KMS-11 (cell line): Measurements from ENCODE around the gene COL25A1.

Source experiments
- H2AFZ ChIP-seq: fragments of 200-600 bp; sonication (generic); 2 replicates; pipeline ENCODE4 v1.6.1; 2016; ENCODE audit warnings: antibody characterized with exemption, mixed run types, low read depth
- H3K27ac ChIP-seq: fragments of 200-600 bp; sonication (generic); 2 replicates; pipeline ENCODE4 v1.6.1; 2016; ENCODE audit warnings: mild to moderate bottlenecking, mixed run types
- H3K27me3 ChIP-seq: fragments of 200-600 bp; sonication (generic); 2 replicates; pipeline ENCODE4 v1.6.1; 2017; ENCODE audit warnings: mild to moderate bottlenecking, low read depth, mixed run types, moderate library complexity; ENCODE audit not compliant: insufficient read depth
- H3K36me3 ChIP-seq: fragments of 200-600 bp; sonication (generic); 2 replicates; pipeline ENCODE4 v1.6.1; 2017; ENCODE audit warnings: mild to moderate bottlenecking, mixed run types; ENCODE audit not compliant: insufficient read depth
- H3K4me1 ChIP-seq: fragments of 200-600 bp; sonication (generic); 2 replicates; pipeline ENCODE4 v1.6.1; 2016; ENCODE audit warnings: mild to moderate bottlenecking, low read depth, mixed run types; ENCODE audit not compliant: poor library complexity, severe bottlenecking
- H3K4me2 ChIP-seq: fragments of 200-600 bp; sonication (generic); 2 replicates; pipeline ENCODE4 v1.7.0; 2016; ENCODE audit warnings: mild to moderate bottlenecking, mixed run types
- H3K4me3 ChIP-seq: fragments of 200-600 bp; sonication (generic); IDR thresholded peaks from 2 replicates; pipeline ENCODE4 v1.6.1; 2017; ENCODE audit warnings: low read depth, low read length, mixed read lengths; ENCODE audit not compliant: insufficient read depth
- H3K79me2 ChIP-seq: fragments of 200-600 bp; sonication (generic); 2 replicates; pipeline ENCODE4 v1.6.1; 2016; ENCODE audit warnings: low read depth, mixed run types; ENCODE audit not compliant: insufficient read depth
- H3K9ac ChIP-seq: fragments of 200-600 bp; sonication (generic); 2 replicates; pipeline ENCODE4 v1.6.1; 2016; ENCODE audit warnings: mild to moderate bottlenecking, mixed run types
- H4K20me1 ChIP-seq: fragments of 200-600 bp; sonication (generic); 2 replicates; pipeline ENCODE4 v1.6.1; 2016; ENCODE audit warnings: mild to moderate bottlenecking, mixed run types; ENCODE audit not compliant: insufficient read depth
- TF ChIP-seq, protein P1 (sequence below): fragments of 200-600 bp; sonication (generic); conservative IDR thresholded peaks from 2 replicates; pipeline ENCODE4 v1.6.1; 2017; ENCODE audit warnings: low read depth, mild to moderate bottlenecking, antibody characterized with exemption, low read length, moderate library complexity, mixed read lengths

The COL25A1 gene

DNA sequence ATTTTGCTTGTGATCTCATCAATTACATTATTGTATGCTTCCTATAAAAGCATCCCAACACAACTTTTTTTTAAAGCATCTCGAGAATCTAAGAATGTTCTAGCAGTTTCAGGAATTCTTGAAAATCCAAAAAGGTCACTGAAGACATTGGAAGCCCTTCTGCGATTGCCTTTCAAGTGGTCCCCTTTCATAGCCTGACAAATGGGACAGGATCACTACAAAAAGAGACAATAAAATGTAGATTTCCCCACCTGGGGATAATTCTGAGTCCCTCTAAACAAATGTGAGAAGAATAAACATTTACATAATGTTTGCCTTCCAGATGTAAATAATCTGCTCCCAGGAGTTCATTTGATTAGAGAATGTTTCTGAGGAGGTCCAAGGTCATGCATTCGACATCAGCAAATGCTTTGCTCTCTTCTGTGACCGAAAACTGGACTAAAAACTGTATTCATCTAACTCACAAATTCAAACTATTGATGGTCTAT, 116.0 kb downstream of the COL25A1 start:
- Histone ChIP-seq H3K27ac (no peak overlapping the region), H3K4me2 (no peak overlapping the region), H3K4me1 (no peaks in the 10 kb centered on the region), H3K4me3 (no peak overlapping the region), H3K9ac (no peak overlapping the region), H3K79me2 (no peaks in the 10 kb centered on the region), H2AFZ (no peak overlapping the region), H3K27me3 (no peaks in the 10 kb centered on the region), H4K20me1 (no peaks in the 10 kb centered on the region), H3K36me3 (no peaks in the 10 kb centered on the region)
- TF ChIP-seq, protein P1, sequence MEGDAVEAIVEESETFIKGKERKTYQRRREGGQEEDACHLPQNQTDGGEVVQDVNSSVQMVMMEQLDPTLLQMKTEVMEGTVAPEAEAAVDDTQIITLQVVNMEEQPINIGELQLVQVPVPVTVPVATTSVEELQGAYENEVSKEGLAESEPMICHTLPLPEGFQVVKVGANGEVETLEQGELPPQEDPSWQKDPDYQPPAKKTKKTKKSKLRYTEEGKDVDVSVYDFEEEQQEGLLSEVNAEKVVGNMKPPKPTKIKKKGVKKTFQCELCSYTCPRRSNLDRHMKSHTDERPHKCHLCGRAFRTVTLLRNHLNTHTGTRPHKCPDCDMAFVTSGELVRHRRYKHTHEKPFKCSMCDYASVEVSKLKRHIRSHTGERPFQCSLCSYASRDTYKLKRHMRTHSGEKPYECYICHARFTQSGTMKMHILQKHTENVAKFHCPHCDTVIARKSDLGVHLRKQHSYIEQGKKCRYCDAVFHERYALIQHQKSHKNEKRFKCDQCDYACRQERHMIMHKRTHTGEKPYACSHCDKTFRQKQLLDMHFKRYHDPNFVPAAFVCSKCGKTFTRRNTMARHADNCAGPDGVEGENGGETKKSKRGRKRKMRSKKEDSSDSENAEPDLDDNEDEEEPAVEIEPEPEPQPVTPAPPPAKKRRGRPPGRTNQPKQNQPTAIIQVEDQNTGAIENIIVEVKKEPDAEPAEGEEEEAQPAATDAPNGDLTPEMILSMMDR = no peak

GRCh38 chr4:109185951-109186350, 116.5 kb downstream of the COL25A1 start:
- H3K4me1 ChIP-seq = no peaks in the 10 kb centered on the region
- H4K20me1 ChIP-seq = no peaks in the 10 kb centered on the region
- no peaks in the 10 kb centered on the region for H3K79me2 ChIP-seq
- no peak overlapping the region for H2AFZ ChIP-seq
- H3K4me3 ChIP-seq = no peak overlapping the region
- no peaks in the 10 kb centered on the region for H3K27me3 ChIP-seq
- TF ChIP-seq, protein P1 = no peak
- H3K27ac ChIP-seq = no peak overlapping the region
- H3K9ac ChIP-seq = no peak overlapping the region
- no peak overlapping the region for H3K4me2 ChIP-seq
- H3K36me3 ChIP-seq = no peaks in the 10 kb centered on the region

DNA sequence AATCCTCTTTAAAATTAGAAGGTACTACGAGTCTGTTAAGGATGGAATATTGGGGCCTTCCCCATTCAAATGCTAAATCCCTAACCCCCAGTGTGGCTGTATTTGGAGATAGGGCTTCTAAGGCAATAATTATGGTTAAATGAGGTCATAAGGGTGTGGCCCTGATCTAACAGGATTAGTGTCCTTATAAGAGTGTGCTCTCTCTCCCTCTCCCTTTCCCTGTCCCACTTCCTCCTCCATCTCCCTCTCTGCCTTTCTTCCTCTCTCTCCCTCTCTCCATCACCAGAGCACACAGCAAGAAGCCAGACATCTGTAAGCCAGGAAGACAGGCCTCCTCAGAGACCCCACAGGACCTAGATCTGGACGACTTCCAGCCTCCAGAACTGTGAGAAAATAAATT, 116.9 kb downstream of the COL25A1 start:
- no peak overlapping the region for H3K9ac ChIP-seq
- no peak overlapping the region for H3K4me3 ChIP-seq
- no peaks in the 10 kb centered on the region for H3K36me3 ChIP-seq
- TF ChIP-seq, protein P1 = no peak
- no peaks in the 10 kb centered on the region for H4K20me1 ChIP-seq
- no peak overlapping the region for H2AFZ ChIP-seq
- H3K27me3 ChIP-seq = no peaks in the 10 kb centered on the region
- no peaks in the 10 kb centered on the region for H3K4me1 ChIP-seq
- no peak overlapping the region for H3K27ac ChIP-seq
- no peak overlapping the region for H3K4me2 ChIP-seq
- no peaks in the 10 kb centered on the region for H3K79me2 ChIP-seq

- TF ChIP-seq, protein P1 = no peak
- H3K79me2 ChIP-seq = no peaks in the 10 kb centered on the region
- H3K9ac ChIP-seq = no peak overlapping the region
- no peak overlapping the region for H3K27ac ChIP-seq
- H3K4me2 ChIP-seq = no peak overlapping the region
- no peaks in the 10 kb centered on the region for H3K4me1 ChIP-seq
- no peaks in the 10 kb centered on the region for H4K20me1 ChIP-seq
- H3K36me3 ChIP-seq = no peaks in the 10 kb centered on the region
- H2AFZ ChIP-seq = no peak overlapping the region
- no peak overlapping the region for H3K4me3 ChIP-seq
- no peaks in the 10 kb centered on the region for H3K27me3 ChIP-seq
Observed at GRCh38 chr4:109184491-109184961, 117.9 kb downstream of the COL25A1 start.
